NCI-H146 treated with DMSO at 0.1 percent for 48 hours (cell line): ENCODE data around the gene CRNKL1.
"Not testable (repeated sequence)": the region's sequence is repeated elsewhere in the genome, so short reads cannot be mapped to it uniquely, and the experiment has no call there.

ENCODE experiments used
- DNase-seq: peaks from one replicate; lab custom pipeline; 2025; ENCODE audit not compliant: unreplicated experiment; lab: John Stamatoyannopoulos, UW

The CRNKL1 gene

DNA sequence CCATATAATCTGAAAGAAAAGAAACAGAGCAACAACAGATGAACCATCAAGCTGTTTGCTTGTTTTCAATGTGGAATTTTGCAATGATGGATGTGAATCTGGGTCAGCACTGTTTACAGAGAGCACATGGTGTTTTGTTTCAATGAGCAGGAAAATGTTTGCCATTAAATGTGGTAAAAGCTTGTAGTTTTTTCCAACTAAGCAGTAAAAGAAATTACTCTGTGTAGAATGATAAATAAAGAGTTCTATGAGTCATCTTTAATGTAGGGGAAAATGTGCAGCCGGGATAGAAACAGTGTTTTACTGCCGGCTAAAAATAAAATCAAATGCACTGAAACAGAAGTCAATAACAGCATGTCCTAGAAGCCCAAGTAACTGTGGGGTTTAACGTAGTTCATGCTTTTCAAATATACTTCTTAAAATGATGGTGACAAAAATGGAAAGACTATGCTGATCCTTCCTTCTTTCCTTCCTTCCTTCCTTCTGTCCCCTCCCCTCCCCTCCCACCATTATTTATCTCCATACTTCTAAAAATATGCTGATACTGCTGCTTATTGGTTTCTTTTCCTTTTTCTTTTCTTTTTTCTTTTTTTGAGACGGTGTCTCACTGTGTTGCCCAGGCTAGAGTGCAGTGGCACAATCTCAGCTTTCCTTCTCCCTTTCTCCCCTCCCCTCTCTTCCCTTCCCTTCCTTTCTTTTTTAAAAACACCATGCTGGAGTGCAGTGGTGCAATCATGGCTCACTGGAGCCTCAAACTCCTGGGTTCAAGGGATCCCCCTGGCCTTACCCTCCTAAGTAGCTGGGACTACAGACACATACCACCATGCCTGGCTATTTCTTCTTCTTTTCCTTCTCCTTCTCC is 41.4 kb downstream of the CRNKL1 start:
- DNase-seq = peak; percentile 56

DNA sequence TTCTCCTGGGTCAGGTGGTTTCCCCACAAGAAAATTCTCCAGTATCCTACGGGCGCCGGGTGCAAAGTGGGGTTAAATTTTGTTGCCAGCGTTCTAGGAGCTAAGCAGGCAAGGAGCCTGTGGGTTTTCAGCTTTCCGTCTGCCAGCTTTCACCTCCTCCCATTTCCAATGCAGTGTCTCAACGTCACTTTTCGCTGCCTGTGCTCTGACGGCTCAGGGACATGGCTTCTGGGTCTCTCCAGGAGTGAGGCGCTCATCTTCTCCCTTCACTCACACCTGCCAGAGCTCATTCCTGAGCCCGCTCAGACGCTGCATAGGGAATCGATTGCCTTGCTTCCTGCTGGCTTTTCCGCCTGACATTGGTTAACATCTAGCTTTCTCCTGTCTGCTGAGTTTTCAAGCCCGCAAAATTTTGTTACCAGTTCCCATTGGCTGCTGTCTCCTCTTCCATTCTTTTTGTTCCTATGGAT is 42.4 kb downstream of the CRNKL1 start:
- DNase-seq = peak; percentile 92

DNA sequence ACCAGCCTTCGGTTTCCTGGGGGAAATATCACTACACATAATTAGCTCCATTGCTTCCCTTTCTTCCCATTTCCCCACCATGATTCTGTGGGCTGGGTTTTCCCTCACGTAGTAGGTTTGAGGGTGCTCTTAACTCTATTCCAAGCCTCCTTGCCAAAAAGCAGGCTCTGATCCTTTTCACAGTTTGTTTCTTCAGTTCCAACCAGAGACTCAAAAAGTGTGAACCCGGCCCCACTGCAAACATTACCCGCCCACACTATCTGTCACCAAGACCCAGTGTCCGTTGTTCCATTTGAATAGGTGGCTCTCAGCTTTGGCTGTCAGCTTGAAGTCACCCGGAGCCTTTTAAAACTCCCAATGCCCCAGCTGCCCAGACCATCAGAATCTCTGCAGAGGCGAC is 46.9 kb downstream of the CRNKL1 start:
- no peak for DNase-seq

DNA sequence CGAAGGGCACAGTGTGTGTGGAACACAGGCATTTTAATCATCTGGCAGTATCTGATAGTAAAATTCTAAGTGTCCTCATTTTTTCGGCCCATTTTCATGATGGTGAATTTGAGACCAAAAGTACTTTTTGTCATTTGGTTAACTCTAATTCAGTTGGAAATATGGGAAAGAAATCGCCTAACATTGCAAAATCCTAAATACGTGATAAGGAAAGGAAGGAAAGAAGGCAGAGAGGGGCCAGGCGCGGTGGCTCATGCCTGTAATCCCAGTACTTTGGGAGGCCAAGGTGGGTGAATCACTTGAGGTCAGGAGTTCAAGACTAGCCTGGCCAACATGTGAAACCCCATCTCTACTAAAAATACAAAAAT is 48.3 kb downstream of the CRNKL1 start:
- not testable (repeated sequence) for DNase-seq

DNA sequence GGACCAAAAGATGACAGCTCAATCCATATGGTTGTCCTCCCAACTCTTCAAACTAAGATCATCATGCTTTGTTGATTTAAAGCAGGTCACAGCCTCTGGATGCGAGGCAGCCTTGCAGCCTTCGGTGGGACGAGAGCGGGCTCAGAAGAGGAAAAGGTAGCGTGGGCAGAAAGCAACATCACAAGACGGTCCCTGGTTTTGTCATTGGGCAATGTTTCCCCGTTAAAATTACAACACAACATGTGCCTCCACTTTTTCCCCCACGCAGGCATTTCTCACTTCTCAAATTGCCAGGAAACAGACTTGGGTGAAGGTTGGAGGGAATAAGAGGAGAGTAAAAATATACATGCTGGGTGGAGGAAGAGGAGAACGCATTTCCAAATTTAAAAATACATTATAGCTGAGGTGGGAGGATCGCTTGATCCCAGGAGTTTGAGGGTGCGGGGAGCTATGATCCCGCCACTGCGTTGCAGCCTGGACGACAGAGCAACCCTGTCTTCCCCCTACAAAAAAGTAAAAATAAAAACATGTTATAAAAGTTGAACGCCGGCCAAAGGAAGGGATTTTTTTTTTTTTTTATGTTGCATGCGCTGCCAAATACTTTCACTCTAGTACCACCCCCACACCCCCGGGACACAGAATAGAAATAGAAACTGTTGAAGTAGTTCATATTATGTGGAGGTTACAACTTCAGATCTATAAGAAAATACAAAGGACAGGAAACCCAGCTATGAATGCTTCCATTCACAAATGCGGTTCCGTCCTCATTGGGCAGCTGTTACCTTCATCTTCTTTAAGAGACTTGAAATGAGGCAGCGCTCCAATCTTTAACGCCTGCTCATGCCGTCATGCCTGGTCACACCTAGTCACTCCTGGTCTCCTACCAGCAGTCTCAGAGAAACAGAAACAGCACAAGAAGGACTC is 49.0 kb downstream of the CRNKL1 start:
- no peak for DNase-seq

DNA sequence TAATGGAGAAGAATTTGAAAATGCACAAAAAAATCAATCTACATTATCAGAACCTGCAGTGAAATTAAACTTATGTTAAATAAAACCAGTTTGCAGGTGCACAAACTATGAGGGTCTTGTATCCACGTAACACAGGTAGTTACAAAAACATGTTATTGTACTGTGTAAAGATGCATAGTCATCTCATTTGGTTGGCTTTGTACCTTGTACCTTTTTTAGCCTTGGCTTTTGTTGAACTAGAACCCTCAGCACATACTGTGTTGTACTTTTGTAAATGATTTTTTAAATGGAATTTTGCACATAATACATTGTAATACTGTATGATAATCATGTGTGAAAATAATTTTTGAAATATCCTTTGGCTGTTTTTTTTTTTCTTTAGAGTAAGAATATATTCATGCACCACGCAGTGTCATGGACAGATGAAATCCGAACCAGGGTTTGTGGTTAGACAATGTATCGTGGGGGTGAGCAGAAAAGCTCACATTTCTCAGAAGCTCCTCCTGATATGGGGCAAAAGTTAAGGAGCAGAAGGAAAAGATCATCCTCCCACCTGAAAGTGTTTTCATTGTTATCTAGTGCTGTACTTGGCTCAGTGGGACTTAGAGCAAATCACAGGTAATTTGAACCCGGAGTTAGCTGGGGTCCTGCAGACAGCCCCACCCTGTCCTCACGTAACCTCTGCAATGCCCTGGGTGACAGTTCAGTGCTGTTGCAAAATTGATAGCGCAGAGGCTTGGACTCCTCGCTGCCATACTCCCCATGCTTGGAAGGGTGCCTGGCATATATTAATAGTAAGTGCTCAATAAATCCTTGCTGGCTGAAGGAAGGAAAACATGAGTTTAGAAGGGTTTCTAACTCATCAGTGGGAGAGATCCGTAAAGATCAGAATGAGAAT is 49.9 kb downstream of the CRNKL1 start:
- no peak for DNase-seq

DNA sequence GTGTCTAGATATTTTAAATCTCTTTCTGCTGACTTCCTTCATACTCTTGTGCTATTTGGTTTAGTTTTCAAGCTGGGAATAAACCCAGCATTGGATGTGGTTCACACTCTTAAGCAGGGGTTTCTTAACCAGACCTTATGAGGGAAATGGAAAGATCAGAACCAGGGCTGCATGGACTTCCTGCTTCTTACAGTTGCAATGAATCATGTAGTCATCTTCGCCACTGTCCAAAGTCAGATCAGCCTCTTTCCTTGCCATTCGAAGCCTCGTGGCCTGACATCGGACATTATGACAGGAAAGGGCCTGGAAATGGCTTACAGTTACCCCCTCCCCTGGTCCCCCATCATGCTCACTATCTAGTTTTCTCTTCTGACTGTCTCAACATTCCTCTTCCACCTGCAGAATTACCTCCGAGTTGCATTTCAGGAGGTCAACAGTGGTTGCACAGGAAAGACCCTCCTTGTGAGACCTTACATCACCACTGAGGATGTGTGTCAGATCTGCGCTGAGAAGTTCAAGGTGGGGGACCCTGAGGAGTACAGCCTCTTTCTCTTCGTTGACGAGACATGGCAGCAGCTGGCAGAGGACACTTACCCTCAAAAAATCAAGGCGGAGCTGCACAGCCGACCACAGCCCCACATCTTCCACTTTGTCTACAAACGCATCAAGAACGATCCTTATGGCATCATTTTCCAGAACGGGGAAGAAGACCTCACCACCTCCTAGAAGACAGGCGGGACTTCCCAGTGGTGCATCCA is 51.9 kb downstream of the CRNKL1 start:
- DNase-seq = no peak

DNA sequence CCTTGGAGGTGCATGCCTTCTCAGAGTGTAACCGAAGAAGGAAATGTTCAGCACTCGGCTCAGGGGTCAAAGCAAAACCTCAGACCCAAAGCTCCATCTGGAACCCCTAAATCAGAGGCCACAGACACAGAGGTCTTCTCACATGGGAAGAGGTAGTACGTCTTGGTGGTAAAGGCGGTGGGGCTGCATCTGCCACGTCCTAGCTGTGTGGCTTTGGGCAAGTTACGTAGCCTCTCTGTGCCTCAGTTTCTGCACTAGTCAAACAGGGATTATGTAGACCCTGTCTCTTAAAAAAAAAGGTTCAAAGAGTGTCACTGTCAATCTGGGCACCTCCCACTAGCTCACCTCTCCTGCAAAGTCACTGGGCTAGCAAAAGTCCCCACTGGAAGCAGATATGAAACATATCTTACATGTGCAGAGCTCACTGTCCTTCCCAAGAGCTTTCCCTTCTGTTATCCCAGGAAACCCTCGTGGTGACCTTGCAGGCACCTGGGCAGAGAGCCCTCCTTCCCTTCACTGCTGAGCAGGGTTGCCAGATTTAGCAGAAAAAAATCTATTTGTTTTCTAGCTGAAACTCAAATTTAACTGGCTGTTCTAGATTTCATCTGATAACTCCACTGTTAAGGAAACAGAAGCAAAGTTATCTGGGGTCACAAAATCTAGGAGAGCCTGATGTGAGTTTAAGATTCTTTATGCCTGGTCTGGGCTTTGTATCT is 53.1 kb downstream of the CRNKL1 start:
- DNase-seq = no peak

DNA sequence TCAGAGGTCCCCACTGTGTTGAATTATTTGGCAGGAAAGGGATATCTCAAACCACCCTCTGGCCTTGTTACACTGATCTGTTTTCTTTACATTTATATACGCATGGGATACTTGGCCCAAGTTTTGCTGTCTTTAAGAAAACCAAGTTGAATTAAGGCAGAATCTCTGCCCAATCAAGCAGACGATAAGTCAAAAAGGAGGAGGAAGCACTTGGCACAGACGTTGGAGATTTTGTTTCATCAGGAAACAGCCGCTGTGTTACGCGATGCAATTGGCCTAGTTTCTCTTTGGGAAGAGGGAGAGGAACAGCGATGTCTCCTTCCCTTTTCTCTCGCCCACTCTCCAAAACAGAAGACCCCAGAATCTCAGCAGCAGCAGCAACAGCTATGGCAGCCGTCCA is 55.3 kb downstream of the CRNKL1 start:
- no peak for DNase-seq

DNA sequence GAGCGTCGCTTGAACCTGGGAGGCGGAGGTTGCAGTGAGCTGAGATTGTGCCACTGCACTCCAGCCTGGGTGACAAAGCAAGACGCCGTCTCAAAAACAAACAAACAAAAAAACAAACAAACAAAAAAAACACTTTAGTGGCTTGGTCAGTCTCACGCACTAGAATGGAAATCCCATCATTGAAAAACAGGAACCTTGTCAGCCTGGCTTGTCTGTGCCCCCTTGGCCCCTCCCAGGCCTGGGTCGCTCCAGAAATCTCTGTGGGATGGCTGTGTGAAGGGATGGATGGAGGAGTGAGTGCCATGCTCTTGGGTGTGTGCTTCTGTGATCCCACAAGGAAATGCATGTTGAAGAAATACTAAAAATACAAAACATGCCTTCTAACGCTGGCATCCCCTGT is 56.0 kb downstream of the CRNKL1 start:
- no peak for DNase-seq

DNA sequence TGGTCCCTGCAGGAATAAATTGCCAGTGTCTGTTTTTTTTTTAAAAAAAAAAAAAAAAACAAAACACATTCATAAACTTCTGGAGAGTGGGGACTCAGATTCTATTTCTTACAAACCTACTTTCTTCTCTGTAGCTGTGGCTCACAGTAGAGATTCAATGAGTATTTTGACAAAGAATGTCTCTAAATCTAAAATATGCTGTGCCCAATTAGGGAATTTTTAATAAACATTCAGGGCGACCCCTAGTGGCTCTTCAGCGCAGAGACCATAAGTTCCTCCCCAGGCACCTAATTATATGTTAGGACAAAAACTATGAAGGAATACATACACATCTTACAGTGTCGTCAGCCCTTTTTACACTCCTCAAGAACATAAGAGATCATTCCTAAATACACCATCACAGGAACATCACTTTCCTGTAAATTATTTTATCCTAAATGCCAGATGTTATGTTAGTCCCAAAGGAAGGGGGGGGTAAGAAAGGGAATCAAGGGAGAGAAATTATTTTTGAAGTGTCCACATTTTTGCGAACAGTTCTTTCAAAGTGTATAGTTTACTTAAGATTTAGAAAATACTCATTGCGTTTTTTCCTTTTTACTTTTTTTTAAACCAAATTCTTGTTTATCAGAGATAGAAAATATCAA is 56.9 kb downstream of the CRNKL1 start:
- peak; percentile 73 for DNase-seq

DNA sequence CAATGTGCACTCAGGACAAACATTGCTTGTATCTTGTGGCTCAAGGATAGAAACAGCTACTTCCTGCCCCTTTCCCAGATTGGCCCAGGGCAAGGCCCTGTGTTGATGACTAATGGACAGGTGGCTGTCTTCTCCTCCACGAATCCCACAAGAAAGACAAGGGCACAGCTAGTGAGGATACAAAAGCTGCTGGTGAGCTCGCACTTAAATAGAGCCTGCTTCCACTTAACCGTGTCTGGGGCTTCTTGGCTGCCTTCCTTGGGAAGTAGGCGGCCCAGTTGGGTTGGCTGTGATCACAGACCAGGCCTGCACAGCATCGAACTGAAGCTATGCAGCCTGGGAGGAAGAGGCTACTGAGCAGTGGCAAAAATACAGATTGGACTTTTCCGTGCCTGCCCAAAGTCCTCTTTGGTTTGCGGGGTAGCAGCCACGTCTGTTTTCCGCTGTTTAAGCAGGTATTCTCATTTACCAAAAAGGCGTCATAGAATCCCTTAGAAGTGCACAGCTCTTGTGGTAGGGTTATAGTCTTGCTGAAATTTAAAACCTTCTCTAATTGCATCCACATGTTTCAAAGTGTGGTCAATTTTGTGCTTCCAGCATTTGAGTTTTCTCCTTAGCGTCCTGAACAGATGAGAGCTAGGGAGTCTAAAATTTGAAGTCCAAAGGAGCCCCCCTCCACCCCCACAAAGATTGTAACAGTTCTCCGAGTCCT is 58.2 kb downstream of the CRNKL1 start:
- DNase-seq = no peak

DNA sequence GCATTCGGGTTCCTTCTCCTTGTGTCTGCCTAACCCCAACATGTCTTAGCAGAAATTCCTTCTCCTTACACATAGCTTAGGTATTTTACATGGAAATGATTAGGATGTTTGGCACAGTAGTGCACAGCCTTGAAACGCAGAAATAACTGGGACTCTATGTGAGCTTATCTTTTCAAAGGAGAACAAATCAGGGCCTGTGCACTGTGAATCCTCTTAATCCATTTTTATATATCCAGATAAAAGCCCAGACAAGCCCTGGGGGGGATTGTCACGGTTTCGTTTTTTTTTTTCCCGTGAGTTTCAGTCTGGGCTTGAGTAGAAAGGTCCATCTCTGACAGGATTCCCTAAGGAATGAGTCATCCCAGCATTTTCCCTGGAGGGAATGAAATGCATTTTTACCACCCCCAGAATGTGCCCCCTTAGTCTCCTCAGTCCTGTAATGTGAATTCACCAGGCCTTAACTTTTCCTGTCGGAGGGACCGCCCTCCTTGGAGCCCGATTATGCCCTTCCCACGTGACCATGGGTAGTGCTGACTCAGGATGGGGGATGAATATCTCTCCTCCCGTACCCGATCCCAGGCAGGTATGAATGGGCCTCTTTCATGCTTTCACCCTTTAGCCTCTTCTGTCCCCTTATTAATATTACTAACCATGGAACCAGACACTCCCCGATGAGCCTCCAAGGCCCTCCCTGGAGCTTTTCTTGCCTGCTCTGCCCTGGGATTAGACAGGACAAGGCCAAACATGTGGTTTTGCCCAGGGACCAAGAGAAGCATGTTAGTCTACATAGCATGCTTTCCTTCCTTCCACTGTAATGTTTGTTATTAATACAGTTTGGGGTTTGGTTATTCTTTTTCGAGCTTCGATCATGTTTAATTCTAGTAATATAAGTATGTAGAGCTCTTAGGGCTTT is 59.0 kb downstream of the CRNKL1 start:
- DNase-seq = no peak

DNA sequence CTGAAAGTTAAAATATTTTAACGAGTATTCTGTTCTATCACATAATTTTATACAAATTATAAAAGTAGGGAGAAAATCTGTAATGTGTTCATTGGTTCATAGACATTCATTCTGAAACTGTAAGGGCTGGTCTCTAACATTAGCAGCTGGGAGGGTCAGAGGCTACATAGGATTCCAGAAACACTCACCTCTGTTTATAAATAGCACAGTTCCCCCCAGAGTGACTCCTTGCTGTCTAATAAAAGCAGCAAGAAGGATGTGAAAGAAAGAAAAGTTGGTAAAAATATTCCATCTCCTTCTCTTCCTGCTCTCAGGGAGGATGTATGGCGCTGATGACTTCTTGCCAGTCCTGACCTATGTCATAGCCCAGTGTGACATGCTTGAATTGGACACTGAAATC is 60.4 kb downstream of the CRNKL1 start:
- DNase-seq = no peak

DNA sequence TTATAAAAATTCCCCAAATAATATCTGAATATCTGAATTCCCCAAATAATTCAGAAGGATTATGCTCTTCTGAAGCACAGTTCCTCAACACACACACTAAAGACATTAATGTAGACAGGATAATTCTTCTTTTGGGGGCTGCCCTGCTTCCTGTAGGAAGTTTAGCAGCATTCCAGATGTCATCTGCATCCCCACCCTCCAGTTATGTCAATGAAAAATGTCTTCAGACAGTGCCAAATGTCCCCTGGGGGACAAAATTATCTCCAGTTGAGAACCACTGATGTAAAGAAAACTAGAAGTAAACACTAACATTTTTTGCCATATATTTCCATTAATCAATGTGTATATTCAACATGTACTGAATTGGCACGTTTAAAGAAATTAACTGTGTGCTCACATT is 61.0 kb downstream of the CRNKL1 start:
- no peak for DNase-seq

DNA sequence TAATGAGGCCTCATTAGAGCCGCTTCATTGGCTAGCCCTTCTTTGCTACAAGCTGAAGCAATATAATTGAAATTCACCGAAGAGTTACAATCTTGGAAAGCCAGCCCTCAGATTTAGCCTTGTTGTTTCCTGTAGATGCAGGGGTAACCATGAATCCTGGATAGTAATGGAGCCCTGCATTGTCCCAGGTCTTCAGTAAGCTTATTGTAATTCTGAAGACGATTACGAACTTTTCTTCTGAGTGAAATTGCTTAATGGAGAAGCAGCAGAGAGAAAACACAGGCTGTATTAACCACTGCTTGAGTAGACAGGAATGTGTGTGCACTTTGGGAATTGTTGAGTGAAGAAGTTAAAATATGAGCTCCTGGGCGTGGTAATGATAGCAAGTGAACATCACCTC is 61.4 kb downstream of the CRNKL1 start:
- no peak for DNase-seq

DNA sequence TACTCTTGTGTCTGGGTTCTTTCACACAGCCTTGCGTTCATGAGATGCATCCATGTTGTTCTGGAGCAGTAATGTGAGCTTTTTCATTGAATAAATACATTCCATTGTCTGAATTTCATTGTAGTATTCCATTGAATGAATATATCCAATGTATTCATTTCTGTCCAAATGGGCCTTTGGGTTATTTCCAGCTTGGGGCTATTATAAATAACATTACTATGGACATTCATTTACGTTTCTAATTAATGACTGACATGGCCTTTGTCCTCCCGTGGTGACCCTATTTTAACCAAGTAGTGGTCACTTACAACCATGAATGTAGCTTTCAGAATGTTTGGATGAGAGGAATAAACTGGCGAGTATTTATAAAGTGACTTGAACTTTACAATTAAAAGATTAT is 65.2 kb downstream of the CRNKL1 start:
- no peak for DNase-seq
